ENCODE results near the gene DYNC1LI2. TPM values are rescaled to one million over a fixed set of nuclear protein-coding genes. Genes with fewer than 3 reads are reported as not detected.

The DYNC1LI2 gene
- total RNA-seq, 1 experiment from 2014 or later, result 92.4 TPM

Other genes with a start within 250 kb of the DYNC1LI2 start
- 13.6 and 25.2 TPM in 2 replicates for gene TK2, start 201.5 kb downstream of the DYNC1LI2 start, total RNA-seq (2014; rRNA removed; shearing (Covaris generic))
- 145 and 165 TPM in 2 replicates for gene CKLF, start 199.0 kb downstream of the DYNC1LI2 start, total RNA-seq (2014; rRNA removed; shearing (Covaris generic))
- gene CMTM1, start 185.2 kb downstream of the DYNC1LI2 start, total RNA-seq (2014; rRNA removed; shearing (Covaris generic)), result 2.1 and 3.8 TPM in 2 replicates
- gene CMTM2, start 172.1 kb downstream of the DYNC1LI2 start, total RNA-seq (2014; rRNA removed; shearing (Covaris generic)), result not detected in 2 replicates
- gene CMTM3, start 146.9 kb downstream of the DYNC1LI2 start, total RNA-seq (2014; rRNA removed; shearing (Covaris generic)), result 28.9 and 33.6 TPM in 2 replicates
- gene CMTM4, start 54.9 kb downstream of the DYNC1LI2 start, total RNA-seq (2014; rRNA removed; shearing (Covaris generic)), result 15.2 and 18.4 TPM in 2 replicates
- gene TERB1, start 50.0 kb upstream of the DYNC1LI2 start, total RNA-seq (2014; rRNA removed; shearing (Covaris generic)), result not detected in 2 replicates
- gene NAE1, start 79.4 kb upstream of the DYNC1LI2 start, total RNA-seq (2014; rRNA removed; shearing (Covaris generic)), result 91.2 and 127 TPM in 2 replicates
- not detected in 2 replicates for gene CA7, start 92.8 kb upstream of the DYNC1LI2 start, total RNA-seq (2014; rRNA removed; shearing (Covaris generic))
- gene PDP2, start 128.9 kb upstream of the DYNC1LI2 start, total RNA-seq (2014; rRNA removed; shearing (Covaris generic)), result 4.2 and 15.1 TPM in 2 replicates
- not detected in 2 replicates for gene CDH16, start 167.3 kb upstream of the DYNC1LI2 start, total RNA-seq (2014; rRNA removed; shearing (Covaris generic))
- 3.2 and 9.4 TPM in 2 replicates for gene RRAD, start 173.9 kb upstream of the DYNC1LI2 start, total RNA-seq (2014; rRNA removed; shearing (Covaris generic))
- gene CIAO2B, start 182.8 kb upstream of the DYNC1LI2 start, total RNA-seq (2014; rRNA removed; shearing (Covaris generic)), result 183 and 280 TPM in 2 replicates
- 15.9 and 26.6 TPM in 2 replicates for gene CES2, start 183.9 kb upstream of the DYNC1LI2 start, total RNA-seq (2014; rRNA removed; shearing (Covaris generic))
- 0.44 and 1.0 TPM in 2 replicates for gene CES3, start 209.7 kb upstream of the DYNC1LI2 start, total RNA-seq (2014; rRNA removed; shearing (Covaris generic))
- not detected in 2 replicates for gene CES4A, start 237.0 kb upstream of the DYNC1LI2 start, total RNA-seq (2014; rRNA removed; shearing (Covaris generic))

Data from M059J (cell line).